Measurements from ENCODE around the gene SFT2D3.
A peak's percentile ranks its signal among the peaks of the same experiment; 100 is the strongest.

Gene SFT2D3

GRCh38 chr2:127706215-127706990, 5.1 kb downstream of the SFT2D3 start:
- no peak for DNase-seq (ENCODE audit: low read depth in 2 of 2)

- DNase-seq (ENCODE audit: low read depth in 2 of 2): no peak
Observed at GRCh38 chr2:127707890-127708648, 6.8 kb downstream of the SFT2D3 start.

GRCh38 chr2:127709336-127709735, 8.0 kb downstream of the SFT2D3 start:
- no peak for DNase-seq (ENCODE audit: low read depth in 2 of 2)

GRCh38 chr2:127712999-127713398, 11.7 kb downstream of the SFT2D3 start:
- DNase-seq (ENCODE audit: low read depth in 2 of 2): no peak

- no peak for DNase-seq (ENCODE audit: low read depth in 2 of 2)
Observed at GRCh38 chr2:127713562-127713961, 12.3 kb downstream of the SFT2D3 start.

- no peak for DNase-seq (ENCODE audit: low read depth in 2 of 2)
Observed at GRCh38 chr2:127715778-127716449, 14.6 kb downstream of the SFT2D3 start.

GRCh38 chr2:127718271-127718670, 17.0 kb downstream of the SFT2D3 start:
- DNase-seq (ENCODE audit: low read depth in 2 of 2): no peak

- no peak for DNase-seq (ENCODE audit: low read depth in 2 of 2)
Observed at GRCh38 chr2:127719301-127720218, 18.3 kb downstream of the SFT2D3 start.

GRCh38 chr2:127721311-127721977, 20.1 kb downstream of the SFT2D3 start:
- DNase-seq (ENCODE audit: low read depth in 2 of 2): no peak

- DNase-seq (ENCODE audit: low read depth in 2 of 2): no peak
Observed at GRCh38 chr2:127721978-127722355, 20.7 kb downstream of the SFT2D3 start.

- no peak for DNase-seq (ENCODE audit: low read depth in 2 of 2)
Observed at GRCh38 chr2:127722807-127723206, 21.5 kb downstream of the SFT2D3 start.

GRCh38 chr2:127726158-127726880, 25.0 kb downstream of the SFT2D3 start:
- DNase-seq (ENCODE audit: low read depth in 2 of 2): no peak

- DNase-seq (ENCODE audit: low read depth in 2 of 2): no peak
Observed at GRCh38 chr2:127733113-127733815, 32.0 kb downstream of the SFT2D3 start.

GRCh38 chr2:127733816-127734537, 32.7 kb downstream of the SFT2D3 start:
- peak; percentile 7 to 9 for DNase-seq (ENCODE audit: low read depth in 2 of 2)

- DNase-seq (ENCODE audit: low read depth in 2 of 2): no peak
Observed at GRCh38 chr2:127735044-127735443, 33.7 kb downstream of the SFT2D3 start.

- no peak for DNase-seq (ENCODE audit: low read depth in 2 of 2)
Observed at GRCh38 chr2:127735537-127736399, 34.5 kb downstream of the SFT2D3 start.

- no peak for DNase-seq (ENCODE audit: low read depth in 2 of 2)
Observed at GRCh38 chr2:127737892-127738291, 36.6 kb downstream of the SFT2D3 start.

GRCh38 chr2:127739800-127740199, 38.5 kb downstream of the SFT2D3 start:
- DNase-seq (ENCODE audit: low read depth in 2 of 2): no peak
